Gastroesophageal sphincter (tissue), 3 donors: ENCODE data around the gene NCK2.

Experiments
- POLR2A ChIP-seq, 2 donors: fragments of 450-650 bp; IDR thresholded peaks; one replicate each; pipeline ENCODE4 v1.6.1; 2017; ENCODE audit warnings: antibody characterized with exemption in 2 of 2, mild to moderate bottlenecking in 2 of 2, moderate library complexity in 1 of 2
- POLR2AphosphoS5 ChIP-seq: sonication (generic); formaldehyde crosslinking; IDR thresholded peaks from one replicate; pipeline ENCODE4 v1.6.1; 2017; ENCODE audit warnings: antibody characterized with exemption
- TF ChIP-seq, protein P1 (sequence below), 4 experiments: fragments of 200-600 bp in 2 of 4; fragments of 450-650 bp in 2 of 4; sonication (generic) in 1 of 4; IDR thresholded peaks; one replicate each; pipeline ENCODE4 v1.5.1; 2017 to 2019; ENCODE audit warnings: antibody characterized with exemption in 4 of 4, mild to moderate bottlenecking in 2 of 4, moderate library complexity in 2 of 4

DNA sequence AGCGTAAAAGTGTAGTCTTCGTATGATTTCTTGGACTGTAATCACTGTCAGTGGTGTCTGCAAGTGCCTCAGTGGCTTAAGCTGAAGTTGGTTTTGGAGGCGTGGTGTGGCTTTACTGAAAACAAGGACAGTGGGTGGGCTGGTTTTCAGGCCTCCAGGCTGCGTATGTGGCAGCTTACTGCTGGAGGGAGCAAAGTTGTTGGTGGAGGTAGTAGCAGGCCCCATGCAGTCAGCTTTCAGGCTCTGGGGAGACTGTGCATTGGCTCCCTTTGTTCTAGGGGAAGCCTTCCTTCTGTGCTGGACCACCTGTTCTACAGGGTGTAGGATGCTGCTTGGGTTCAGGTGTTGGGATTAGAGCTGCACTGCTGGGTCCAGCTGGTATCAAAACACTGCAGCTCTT is 91.6 kb downstream of the NCK2 start:
- TF ChIP-seq POLR2AphosphoS5 (no peak), POLR2A (IDR thresholded peaks at IDR 0.05) (no peak)
- TF ChIP-seq, protein P1, sequence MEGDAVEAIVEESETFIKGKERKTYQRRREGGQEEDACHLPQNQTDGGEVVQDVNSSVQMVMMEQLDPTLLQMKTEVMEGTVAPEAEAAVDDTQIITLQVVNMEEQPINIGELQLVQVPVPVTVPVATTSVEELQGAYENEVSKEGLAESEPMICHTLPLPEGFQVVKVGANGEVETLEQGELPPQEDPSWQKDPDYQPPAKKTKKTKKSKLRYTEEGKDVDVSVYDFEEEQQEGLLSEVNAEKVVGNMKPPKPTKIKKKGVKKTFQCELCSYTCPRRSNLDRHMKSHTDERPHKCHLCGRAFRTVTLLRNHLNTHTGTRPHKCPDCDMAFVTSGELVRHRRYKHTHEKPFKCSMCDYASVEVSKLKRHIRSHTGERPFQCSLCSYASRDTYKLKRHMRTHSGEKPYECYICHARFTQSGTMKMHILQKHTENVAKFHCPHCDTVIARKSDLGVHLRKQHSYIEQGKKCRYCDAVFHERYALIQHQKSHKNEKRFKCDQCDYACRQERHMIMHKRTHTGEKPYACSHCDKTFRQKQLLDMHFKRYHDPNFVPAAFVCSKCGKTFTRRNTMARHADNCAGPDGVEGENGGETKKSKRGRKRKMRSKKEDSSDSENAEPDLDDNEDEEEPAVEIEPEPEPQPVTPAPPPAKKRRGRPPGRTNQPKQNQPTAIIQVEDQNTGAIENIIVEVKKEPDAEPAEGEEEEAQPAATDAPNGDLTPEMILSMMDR (IDR thresholded peaks at IDR 0.05), result no peak
